Naive thymus-derived CD4-positive, alpha-beta T cell (primary cell): ENCODE measurements around the gene HOTAIR. TPM values are rescaled to one million over a fixed set of nuclear protein-coding genes. Genes with fewer than 3 reads are reported as not detected.

Experiments used
- ATAC-seq: fragments of 150-1000 bp; cut with Tn5 transposase; 2 replicates; pipeline ENCODE4 v1.10.0; 2021; ENCODE audit warnings: mild to moderate bottlenecking, moderate library complexity
- CTCF ChIA-PET: fragments of 350-600 bp; sonication (Branson Sonifier 250); formaldehyde crosslinking; loops from one replicate; lab custom pipeline; 2021; ENCODE audit warnings: antibody characterized with exemption; lab: Charles Lee
- POLR2A ChIA-PET: fragments of 350-600 bp; sonication (Branson Sonifier 250); formaldehyde crosslinking; loops from one replicate; lab custom pipeline; 2021; ENCODE audit warnings: antibody characterized with exemption, inconsistent platforms; lab: Charles Lee
- DNase-seq, 9 donors: peaks; one replicate each; pipeline versions ENCODE4 v3.0.0 to v3.0.0-alpha.2; 2020 to 2022; ENCODE audit warnings: mixed read lengths in 1 of 9
- H3K27ac ChIP-seq: one replicate; pipeline ENCODE4 v1.7.0; 2013; ENCODE audit warnings: mild to moderate bottlenecking, low read depth, low read length, moderate library complexity
- H3K27me3 ChIP-seq, 2 donors: one replicate each; pipeline ENCODE4 v1.7.0; 2013; ENCODE audit warnings: low read length in 2 of 2, mild to moderate bottlenecking in 2 of 2, moderate library complexity in 2 of 2; ENCODE audit not compliant: control insufficient read depth in 2 of 2, insufficient read depth in 2 of 2
- H3K36me3 ChIP-seq, 3 experiments: 1 replicate in 2 of 3; 2 replicates in 1 of 3; pipeline ENCODE4 v1.7.0; 2013; ENCODE audit warnings: low read length in 3 of 3, mild to moderate bottlenecking in 3 of 3, moderate library complexity in 1 of 3; ENCODE audit not compliant: insufficient read depth in 3 of 3, control insufficient read depth in 2 of 3
- H3K4me1 ChIP-seq, 2 donors: one replicate each; pipeline ENCODE4 v1.7.0; 2013; ENCODE audit warnings: low read length in 2 of 2, mild to moderate bottlenecking in 2 of 2, moderate library complexity in 1 of 2; ENCODE audit not compliant: control insufficient read depth in 2 of 2, insufficient read depth in 2 of 2
- H3K4me3 ChIP-seq: 2 replicates; pipeline ENCODE4 v1.7.0; 2013; ENCODE audit warnings: mild to moderate bottlenecking, low read length
- H3K9me3 ChIP-seq, 3 experiments: 1 replicate in 2 of 3; 2 replicates in 1 of 3; pipeline ENCODE4 v1.7.0; 2013; ENCODE audit warnings: low read length in 3 of 3; ENCODE audit not compliant: control insufficient read depth in 2 of 3
- H3K27ac Mint-ChIP-seq, 9 donors: one replicate each; pipeline ENCODE4 v1.8.0; 2020 to 2022; ENCODE audit warnings: mixed read lengths in 9 of 9, mild to moderate bottlenecking in 8 of 9, moderate library complexity in 5 of 9, inconsistent platforms in 2 of 9
- H3K27me3 Mint-ChIP-seq, 5 donors: one replicate each; pipeline ENCODE4 v1.8.0; 2021 to 2022; ENCODE audit warnings: mixed read lengths in 5 of 5, mild to moderate bottlenecking in 1 of 5
- H3K36me3 Mint-ChIP-seq, 5 donors: one replicate each; pipeline ENCODE4 v1.8.0; 2020 to 2022; ENCODE audit warnings: mixed read lengths in 5 of 5, mild to moderate bottlenecking in 3 of 5, inconsistent platforms in 1 of 5
- H3K4me1 Mint-ChIP-seq, 7 donors: one replicate each; pipeline ENCODE4 v1.8.0; 2020 to 2022; ENCODE audit warnings: mixed read lengths in 7 of 7, mild to moderate bottlenecking in 3 of 7, inconsistent platforms in 1 of 7
- H3K4me3 Mint-ChIP-seq, 10 donors: one replicate each; pipeline ENCODE4 v1.8.0; 2020 to 2022; ENCODE audit warnings: mild to moderate bottlenecking in 10 of 10, mixed read lengths in 10 of 10, moderate library complexity in 6 of 10, inconsistent platforms in 2 of 10
- H3K9me3 Mint-ChIP-seq, 11 donors: one replicate each; pipeline ENCODE4 v1.8.0; 2020 to 2022; ENCODE audit warnings: mixed read lengths in 11 of 11, mild to moderate bottlenecking in 4 of 11, inconsistent platforms in 1 of 11, moderate library complexity in 1 of 11
- intact Hi-C, 2 donors: fragments of 100-400 bp; cut with micrococcal nuclease; formaldehyde crosslinking; loops; one replicate each; pipeline ENCODE4 v1.15.1; 2023
- polyA plus RNA-seq, 2 donors: library from polyadenylated mRNA; unstranded; fragments of 300-500 nt; fragmentation: Illumina TruSeq; gene quantifications; one replicate each; pipeline ENCODE4 v1.2.3, GENCODE V29; 2021
- total RNA-seq, 6 experiments: library from RNA in 5 of 6; stranded (reverse) in 5 of 6; gene quantifications; 1 replicate in 5 of 6; 2 replicates in 1 of 6; pipeline ENCODE4 v1.2.3 and lab custom pipeline; 2021 to 2026

The HOTAIR gene
- total and polyA plus RNA-seq, 7 experiments from 2014 or later, result not detected

GRCh38 chr12:53967421-53967925 lies 7.3 kb downstream of the HOTAIR start:
- DNase-seq (no peak), ATAC-seq (no peak)
- H3K4me1 ChIP-seq, result peaks cover 15 to 21% of the 10 kb centered on the region in 2 donors
- H3K27ac ChIP-seq, result no peak overlapping the region
- Mint-ChIP-seq H3K27me3 (peaks cover 96 to 99% (median 97%) of the 10 kb centered on the region in 5 donors), H3K36me3 (peaks cover 0 to 13% (median 3%) of the 10 kb centered on the region in 5 donors), H3K4me1 (peaks cover 14 to 48% (median 31%) of the 10 kb centered on the region in 7 donors), H3K9me3 (peaks cover 0 to 14% (median under 1%) of the 10 kb centered on the region in 11 donors), H3K27ac (no peak overlapping the region), H3K4me3 (peak overlapping the region in 4 of 10 donors; percentile 0 to 75 (median 36))
- intact Hi-C loops, result no loop called here
- ChIA-PET CTCF (no interaction called here), POLR2A (interaction anchor here (0.8 kb wide), 1 partner anchor 24 kb away, joined by 3 read pairs; no protein-coding TSS in a partner anchor)
- no peak overlapping the region for H3K4me3 ChIP-seq
- no peaks in the 10 kb centered on the region for H3K9me3 ChIP-seq
- no peaks in the 10 kb centered on the region for H3K36me3 ChIP-seq
- H3K27me3 ChIP-seq, result peaks cover 43 to 80% of the 10 kb centered on the region in 2 donors

DNA sequence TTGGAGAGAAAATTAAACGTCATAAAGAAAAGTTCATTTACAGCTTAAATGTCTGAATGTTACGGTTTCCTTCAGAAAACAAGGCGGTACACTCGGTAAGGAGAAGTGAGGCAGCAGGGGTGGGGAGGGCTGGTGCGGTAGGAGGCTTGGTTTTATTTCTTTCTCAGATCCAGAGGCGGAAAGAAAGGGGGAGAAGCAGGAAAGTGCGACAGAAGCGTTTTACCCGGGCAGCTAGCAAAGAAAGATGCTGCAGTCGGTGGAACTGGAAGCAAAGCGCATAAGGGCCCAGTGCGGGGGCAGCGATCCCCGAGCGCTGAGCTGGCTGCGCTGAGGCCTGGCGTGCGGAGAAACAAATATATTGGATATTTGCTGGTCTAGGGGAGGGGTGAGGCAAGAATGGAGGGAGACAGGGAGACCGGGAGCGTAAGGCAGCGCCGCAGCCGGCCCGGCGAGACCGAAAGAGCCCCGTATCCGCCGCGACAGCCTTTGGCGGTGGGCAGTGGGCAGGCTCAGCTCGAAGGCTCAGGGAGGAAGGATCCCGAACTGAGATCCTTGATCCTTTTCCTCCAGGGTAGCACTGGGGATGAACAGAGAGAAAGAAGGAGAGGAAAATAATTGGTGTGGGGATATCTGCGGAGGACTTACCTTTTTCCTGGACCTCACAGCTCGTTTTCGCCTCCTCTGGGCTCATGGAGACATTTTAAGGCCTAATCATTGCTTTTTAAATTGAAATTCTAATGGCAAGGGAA lies 8.2 kb downstream of the HOTAIR start:
- ATAC-seq (no peak), DNase-seq (no peak)
- Histone ChIP-seq H3K4me3 (no peak overlapping the region), H3K27me3 (peaks cover 34 to 78% of the 10 kb centered on the region in 2 donors), H3K36me3 (no peaks in the 10 kb centered on the region), H3K9me3 (no peaks in the 10 kb centered on the region), H3K27ac (no peak overlapping the region), H3K4me1 (peaks cover 15 to 21% of the 10 kb centered on the region in 2 donors)
- Mint-ChIP-seq H3K4me3 (peak overlapping the region in 9 of 10 donors; percentile 51 to 86 (median 67)), H3K4me1 (peaks cover 14 to 52% (median 33%) of the 10 kb centered on the region in 7 donors), H3K36me3 (peaks cover 0 to 9% (median 3%) of the 10 kb centered on the region in 5 donors), H3K9me3 (peaks cover 0 to 12% (median 0%) of the 10 kb centered on the region in 11 donors), H3K27ac (no peak overlapping the region), H3K27me3 (peaks cover 95 to 98% (median 98%) of the 10 kb centered on the region in 5 donors)
- intact Hi-C loops, result no loop called here
- POLR2A ChIA-PET, result no interaction called here
- CTCF ChIA-PET, result interaction anchor here (0.9 to 1.5 kb wide), 2 partner anchors 14 to 249 kb away, joined by 4 read pairs; no protein-coding TSS in a partner anchor

DNA sequence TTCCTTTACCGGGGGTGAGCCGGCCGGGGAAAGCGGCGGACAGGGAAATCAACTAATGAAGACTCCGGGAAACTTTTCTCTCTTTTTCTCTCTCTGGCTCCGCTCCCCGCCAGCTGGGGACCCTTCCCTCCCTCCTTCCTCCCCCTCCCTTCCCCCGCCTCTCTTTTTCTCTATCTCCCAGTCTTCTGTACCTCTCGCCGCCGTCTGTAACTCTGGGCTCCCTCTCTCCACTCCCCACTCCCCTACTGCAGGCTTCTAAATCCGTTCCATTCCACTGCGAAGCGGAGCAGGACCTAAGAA lies 8.7 kb downstream of the HOTAIR start:
- Mint-ChIP-seq H3K27me3 (peaks cover 90 to 94% (median 93%) of the 10 kb centered on the region in 5 donors), H3K4me1 (peaks cover 14 to 52% (median 33%) of the 10 kb centered on the region in 7 donors), H3K27ac (peak overlapping the region in 1 of 9 donors; percentile 35), H3K4me3 (peak overlapping the region in 9 of 10 donors; percentile 51 to 86 (median 67)), H3K9me3 (peaks cover 0 to 12% (median 0%) of the 10 kb centered on the region in 11 donors), H3K36me3 (peaks cover 0 to 9% (median 3%) of the 10 kb centered on the region in 5 donors)
- H3K4me1 ChIP-seq, result peaks cover 15 to 21% of the 10 kb centered on the region in 2 donors
- H3K9me3 ChIP-seq, result no peaks in the 10 kb centered on the region
- intact Hi-C loops, result no loop called here
- ChIA-PET CTCF (interaction anchor here (0.9 to 1.5 kb wide), 2 partner anchors 13 to 249 kb away, joined by 4 read pairs; no protein-coding TSS in a partner anchor), POLR2A (no interaction called here)
- peaks cover 29 to 77% of the 10 kb centered on the region in 2 donors for H3K27me3 ChIP-seq
- H3K4me3 ChIP-seq, result no peak overlapping the region
- H3K27ac ChIP-seq, result no peak overlapping the region
- DNase-seq, result no peak
- H3K36me3 ChIP-seq, result no peaks in the 10 kb centered on the region
- no peak for ATAC-seq

DNA sequence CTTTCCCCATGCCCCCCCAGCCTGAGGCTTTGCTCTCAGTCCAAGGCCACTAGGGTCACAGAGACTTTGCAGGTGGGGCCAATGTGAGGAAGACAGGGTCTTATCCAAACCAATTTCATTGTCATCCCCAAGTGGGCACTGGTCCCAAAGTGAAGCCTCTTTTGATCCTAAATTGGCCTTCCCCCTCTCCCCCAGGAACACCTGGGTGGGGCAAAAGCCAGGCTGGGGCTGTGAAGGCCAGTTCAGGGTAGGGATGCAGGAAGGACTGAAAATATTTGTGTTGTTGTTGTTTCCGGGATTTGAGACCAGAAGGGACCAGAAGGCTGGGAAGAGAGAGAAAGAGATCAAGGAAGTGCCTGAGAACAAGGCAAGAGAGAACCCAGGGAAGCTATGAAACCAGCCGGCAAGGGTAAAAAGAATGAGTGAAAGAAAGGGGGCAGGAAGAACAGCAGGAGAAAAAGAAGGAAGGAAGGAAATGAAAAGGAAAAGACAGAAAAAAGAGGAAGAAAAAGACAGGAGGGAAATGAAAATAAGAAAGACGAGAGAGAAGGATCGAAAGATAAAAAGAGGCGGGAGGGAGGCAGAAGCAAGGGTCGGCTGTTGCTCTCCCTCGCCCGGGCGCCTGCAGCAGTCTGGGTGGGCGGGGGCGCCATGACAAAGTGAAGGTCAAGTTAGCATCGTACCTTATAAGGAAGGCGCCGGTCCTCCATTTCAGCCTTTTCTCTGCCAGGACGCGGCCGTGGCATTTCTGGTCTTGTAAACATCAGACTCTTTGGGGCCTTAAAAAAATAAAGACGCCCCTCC lies 9.3 kb downstream of the HOTAIR start:
- Histone ChIP-seq H3K4me3 (no peak overlapping the region), H3K9me3 (no peaks in the 10 kb centered on the region), H3K27me3 (peaks cover 27 to 77% of the 10 kb centered on the region in 2 donors), H3K27ac (no peak overlapping the region), H3K36me3 (no peaks in the 10 kb centered on the region), H3K4me1 (peaks cover 15 to 21% of the 10 kb centered on the region in 2 donors)
- H3K27ac Mint-ChIP-seq, result peak overlapping the region in 2 of 9 donors; percentile 24 to 35
- H3K36me3 Mint-ChIP-seq, result peaks cover 0 to 9% (median 3%) of the 10 kb centered on the region in 5 donors
- intact Hi-C loops, result no loop called here
- DNase-seq, result no peak
- peak overlapping the region in 9 of 10 donors; percentile 51 to 86 (median 62) for H3K4me3 Mint-ChIP-seq
- ATAC-seq, result no peak
- CTCF ChIA-PET, result interaction anchor here (0.6 to 1.5 kb wide), 2 partner anchors 243 to 250 kb away, joined by 3 to 4 read pairs; no protein-coding TSS in a partner anchor
- peaks cover 0 to 12% (median 0%) of the 10 kb centered on the region in 11 donors for H3K9me3 Mint-ChIP-seq
- peaks cover 14 to 55% (median 33%) of the 10 kb centered on the region in 7 donors for H3K4me1 Mint-ChIP-seq
- H3K27me3 Mint-ChIP-seq, result peaks cover 87 to 91% (median 90%) of the 10 kb centered on the region in 5 donors
- POLR2A ChIA-PET, result interaction anchor here (1.2 kb wide), 1 partner anchor 12 kb away, joined by 3 read pairs; no protein-coding TSS in a partner anchor

GRCh38 chr12:53964315-53964713 lies 10.4 kb downstream of the HOTAIR start:
- peak overlapping the region in 2 of 9 donors; percentile 14 to 44 for H3K27ac Mint-ChIP-seq
- Histone ChIP-seq H3K4me3 (no peak overlapping the region), H3K4me1 (peaks cover 15 to 21% of the 10 kb centered on the region in 2 donors), H3K9me3 (no peaks in the 10 kb centered on the region), H3K27ac (no peak overlapping the region), H3K36me3 (no peaks in the 10 kb centered on the region), H3K27me3 (peaks cover 34 to 78% of the 10 kb centered on the region in 2 donors)
- H3K9me3 Mint-ChIP-seq, result peaks cover 0 to 19% (median 0%) of the 10 kb centered on the region in 11 donors
- no peak for DNase-seq
- POLR2A ChIA-PET, result no interaction called here
- CTCF ChIA-PET, result interaction anchor here (0.6 kb wide), 1 partner anchor 244 kb away, joined by 3 read pairs; no protein-coding TSS in a partner anchor
- intact Hi-C loops, result loop anchor here (5.0 kb wide), 3 partner anchors 33 to 68 kb away; partner anchors contain the start of gene HOXC5 (in 1 of the 2)
- peaks cover 0 to 9% (median 3%) of the 10 kb centered on the region in 5 donors for H3K36me3 Mint-ChIP-seq
- no peak for ATAC-seq
- peaks cover 14 to 63% (median 35%) of the 10 kb centered on the region in 7 donors for H3K4me1 Mint-ChIP-seq
- H3K27me3 Mint-ChIP-seq, result peaks cover 89 to 92% (median 91%) of the 10 kb centered on the region in 5 donors
- peak overlapping the region in 8 of 10 donors; percentile 17 to 69 (median 46) for H3K4me3 Mint-ChIP-seq
